ENCODE data around the gene CDC42BPB.

GRCh38 chr14:103014466-103015228, 42.7 kb downstream of the CDC42BPB start:
- TF ChIP-seq CTCF (conservative IDR thresholded peaks at IDR 0.05 in 1 of 2, IDR thresholded peaks at IDR 0.05 in 1 of 2; ENCODE audit: extremely low read depth in 1 of 2, insufficient read depth in 1 of 2, low read depth in 1 of 2, low read length in 2 of 2) (no peak), EZH2 (IDR thresholded peaks at IDR 0.05; ENCODE audit: borderline replicate concordance, low read length) (no peak)

Measured in mammary epithelial cell (primary cell).